ENCODE data around the gene TSFM.
"Not testable (repeated sequence)": the region's sequence is repeated elsewhere in the genome, so short reads cannot be mapped to it uniquely, and the experiment has no call there.

Gene TSFM

GRCh38 chr12:57764662-57765002 lies 18.0 kb upstream of the TSFM start:
- no peak for DNase-seq

- DNase-seq, result peak; percentile 73
Observed at GRCh38 chr12:57765003-57765697, 17.4 kb upstream of the TSFM start.

GRCh38 chr12:57765698-57766463 lies 16.7 kb upstream of the TSFM start:
- DNase-seq, result peak; percentile 37

GRCh38 chr12:57766464-57767304 lies 15.9 kb upstream of the TSFM start, which contains the start of gene CYP27B1:
Gene CYP27B1, minus strand, starts transcription at chr12:57767078. Its CDS starts 37 bp downstream, at chr12:57767041.
- peak; percentile 50 for DNase-seq

- DNase-seq, result no peak
Observed at GRCh38 chr12:57767305-57767698, 15.3 kb upstream of the TSFM start.

- no peak for DNase-seq
Observed at GRCh38 chr12:57767876-57768275, 14.7 kb upstream of the TSFM start.

- DNase-seq, result no peak
Observed at GRCh38 chr12:57769594-57769993, 13.0 kb upstream of the TSFM start.

- no peak for DNase-seq
Observed at GRCh38 chr12:57770734-57771133, 11.9 kb upstream of the TSFM start.

GRCh38 chr12:57771236-57771872 lies 11.2 kb upstream of the TSFM start:
- no peak for DNase-seq

GRCh38 chr12:57771873-57772428 lies 10.6 kb upstream of the TSFM start, which contains the start of gene METTL1:
Gene METTL1, minus strand, starts transcription at chr12:57772105. Its CDS starts 22 bp downstream, at chr12:57772083.
- peak; percentile 96 for DNase-seq

GRCh38 chr12:57772429-57773322 lies 9.9 kb upstream of the TSFM start, which contains the start of gene EEF1AKMT3:
Gene EEF1AKMT3, plus strand, starts transcription at chr12:57772614. Its CDS starts 111 bp downstream, at chr12:57772725.
- DNase-seq, result no peak

GRCh38 chr12:57774634-57775033 lies 8.0 kb upstream of the TSFM start:
- DNase-seq, result not testable (repeated sequence)

- DNase-seq, result no peak
Observed at GRCh38 chr12:57775044-57775443, 7.5 kb upstream of the TSFM start.

GRCh38 chr12:57775563-57776246 lies 6.9 kb upstream of the TSFM start:
- DNase-seq, result no peak

GRCh38 chr12:57776247-57776587 lies 6.4 kb upstream of the TSFM start:
- DNase-seq, result no peak

- DNase-seq, result no peak
Observed at GRCh38 chr12:57777367-57777766, 5.2 kb upstream of the TSFM start.

- DNase-seq, result no peak
Observed at GRCh38 chr12:57777911-57778310, 4.7 kb upstream of the TSFM start.

GRCh38 chr12:57779736-57780135 lies 2.9 kb upstream of the TSFM start:
- DNase-seq, result no peak

GRCh38 chr12:57780284-57780897 lies 2.2 kb upstream of the TSFM start:
- DNase-seq, result no peak

GRCh38 chr12:57781244-57781643 lies 1.3 kb upstream of the TSFM start:
- DNase-seq, result no peak

All from retina (tissue), 1 donor.